Neural cell (in vitro differentiated cells): ENCODE results near the gene KRT83.

Experiments
- EP300 ChIP-seq: fragments of 450-650 bp; conservative IDR thresholded peaks from 2 replicates; pipeline ENCODE4 v1.6.1; 2014; ENCODE audit warnings: antibody characterized with exemption, mild to moderate bottlenecking, moderate library complexity; ENCODE audit not compliant: poor library complexity, severe bottlenecking
- EZH2 ChIP-seq: fragments of 200-600, 300-800 bp; shearing (Covaris generic), sonication (generic); IDR thresholded peaks from 2 replicates; pipeline ENCODE4 v1.6.1; 2014; ENCODE audit warnings: antibody characterized with exemption, low read length, borderline replicate concordance, mild to moderate bottlenecking; ENCODE audit not compliant: insufficient read depth, poor library complexity, severe bottlenecking
- MXI1 ChIP-seq: fragments of 450-650 bp; conservative IDR thresholded peaks from 2 replicates; pipeline ENCODE4 v1.6.1; 2014; ENCODE audit warnings: antibody characterized with exemption, mild to moderate bottlenecking; ENCODE audit not compliant: poor library complexity, severe bottlenecking
- POLR2AphosphoS5 ChIP-seq: IDR thresholded peaks from 2 replicates; pipeline ENCODE4 v1.6.1; 2012
- RAD21 ChIP-seq: fragments of 450-650 bp; conservative IDR thresholded peaks from 2 replicates; pipeline ENCODE4 v1.6.1; 2014; ENCODE audit warnings: antibody characterized with exemption, mild to moderate bottlenecking, moderate library complexity
- SMC3 ChIP-seq: fragments of 450-650 bp; conservative IDR thresholded peaks from 2 replicates; pipeline ENCODE4 v1.6.1; 2014; ENCODE audit warnings: antibody characterized with exemption, mild to moderate bottlenecking, moderate library complexity; ENCODE audit not compliant: poor library complexity
- TAF1 ChIP-seq: IDR thresholded peaks from 2 replicates; pipeline ENCODE4 v1.6.1; 2012; ENCODE audit warnings: low read depth
- TF ChIP-seq, protein P1 (sequence below): fragments of 450-650 bp; IDR thresholded peaks from 2 replicates; pipeline ENCODE4 v1.5.1; 2014; ENCODE audit warnings: antibody characterized with exemption, mild to moderate bottlenecking, moderate library complexity; ENCODE audit not compliant: poor library complexity, severe bottlenecking
- TF ChIP-seq, protein P2 (sequence below): IDR thresholded peaks from 2 replicates; pipeline ENCODE4 v1.6.1; 2012; ENCODE audit warnings: borderline replicate concordance

DNA sequence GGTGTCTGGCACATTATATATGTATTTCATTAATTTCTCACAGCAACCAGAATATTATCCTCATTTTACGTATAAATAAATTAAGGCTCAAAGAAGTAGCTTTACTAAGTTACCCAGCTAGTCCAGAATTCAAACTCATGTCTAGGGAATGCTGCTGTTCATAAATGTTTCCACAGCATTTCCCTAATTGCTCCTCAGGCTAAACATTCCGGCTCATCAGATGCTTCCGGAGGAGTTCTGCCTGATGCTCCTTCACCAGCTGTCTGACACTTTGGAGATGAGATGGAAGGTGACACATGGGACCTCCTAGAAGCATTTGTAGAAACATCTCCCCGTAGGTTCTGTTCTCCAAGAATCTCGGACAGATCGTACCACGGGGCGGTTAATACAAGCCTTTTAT lies 34.0 kb upstream of the KRT83 start:
- TF ChIP-seq RAD21 (no peak), TAF1 (no peak), POLR2AphosphoS5 (no peak), EZH2 (no peak), MXI1 (no peak), EP300 (no peak), SMC3 (no peak)
- TF ChIP-seq, protein P1, sequence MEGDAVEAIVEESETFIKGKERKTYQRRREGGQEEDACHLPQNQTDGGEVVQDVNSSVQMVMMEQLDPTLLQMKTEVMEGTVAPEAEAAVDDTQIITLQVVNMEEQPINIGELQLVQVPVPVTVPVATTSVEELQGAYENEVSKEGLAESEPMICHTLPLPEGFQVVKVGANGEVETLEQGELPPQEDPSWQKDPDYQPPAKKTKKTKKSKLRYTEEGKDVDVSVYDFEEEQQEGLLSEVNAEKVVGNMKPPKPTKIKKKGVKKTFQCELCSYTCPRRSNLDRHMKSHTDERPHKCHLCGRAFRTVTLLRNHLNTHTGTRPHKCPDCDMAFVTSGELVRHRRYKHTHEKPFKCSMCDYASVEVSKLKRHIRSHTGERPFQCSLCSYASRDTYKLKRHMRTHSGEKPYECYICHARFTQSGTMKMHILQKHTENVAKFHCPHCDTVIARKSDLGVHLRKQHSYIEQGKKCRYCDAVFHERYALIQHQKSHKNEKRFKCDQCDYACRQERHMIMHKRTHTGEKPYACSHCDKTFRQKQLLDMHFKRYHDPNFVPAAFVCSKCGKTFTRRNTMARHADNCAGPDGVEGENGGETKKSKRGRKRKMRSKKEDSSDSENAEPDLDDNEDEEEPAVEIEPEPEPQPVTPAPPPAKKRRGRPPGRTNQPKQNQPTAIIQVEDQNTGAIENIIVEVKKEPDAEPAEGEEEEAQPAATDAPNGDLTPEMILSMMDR, result no peak
- TF ChIP-seq, protein P2, sequence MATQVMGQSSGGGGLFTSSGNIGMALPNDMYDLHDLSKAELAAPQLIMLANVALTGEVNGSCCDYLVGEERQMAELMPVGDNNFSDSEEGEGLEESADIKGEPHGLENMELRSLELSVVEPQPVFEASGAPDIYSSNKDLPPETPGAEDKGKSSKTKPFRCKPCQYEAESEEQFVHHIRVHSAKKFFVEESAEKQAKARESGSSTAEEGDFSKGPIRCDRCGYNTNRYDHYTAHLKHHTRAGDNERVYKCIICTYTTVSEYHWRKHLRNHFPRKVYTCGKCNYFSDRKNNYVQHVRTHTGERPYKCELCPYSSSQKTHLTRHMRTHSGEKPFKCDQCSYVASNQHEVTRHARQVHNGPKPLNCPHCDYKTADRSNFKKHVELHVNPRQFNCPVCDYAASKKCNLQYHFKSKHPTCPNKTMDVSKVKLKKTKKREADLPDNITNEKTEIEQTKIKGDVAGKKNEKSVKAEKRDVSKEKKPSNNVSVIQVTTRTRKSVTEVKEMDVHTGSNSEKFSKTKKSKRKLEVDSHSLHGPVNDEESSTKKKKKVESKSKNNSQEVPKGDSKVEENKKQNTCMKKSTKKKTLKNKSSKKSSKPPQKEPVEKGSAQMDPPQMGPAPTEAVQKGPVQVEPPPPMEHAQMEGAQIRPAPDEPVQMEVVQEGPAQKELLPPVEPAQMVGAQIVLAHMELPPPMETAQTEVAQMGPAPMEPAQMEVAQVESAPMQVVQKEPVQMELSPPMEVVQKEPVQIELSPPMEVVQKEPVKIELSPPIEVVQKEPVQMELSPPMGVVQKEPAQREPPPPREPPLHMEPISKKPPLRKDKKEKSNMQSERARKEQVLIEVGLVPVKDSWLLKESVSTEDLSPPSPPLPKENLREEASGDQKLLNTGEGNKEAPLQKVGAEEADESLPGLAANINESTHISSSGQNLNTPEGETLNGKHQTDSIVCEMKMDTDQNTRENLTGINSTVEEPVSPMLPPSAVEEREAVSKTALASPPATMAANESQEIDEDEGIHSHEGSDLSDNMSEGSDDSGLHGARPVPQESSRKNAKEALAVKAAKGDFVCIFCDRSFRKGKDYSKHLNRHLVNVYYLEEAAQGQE, result no peak
